NOMO-1 treated with DMSO at 0.1 percent for 48 hours (cell line): ENCODE measurements around the gene CYGB.
"Not testable (repeated sequence)": the region's sequence is repeated elsewhere in the genome, so short reads cannot be mapped to it uniquely, and the experiment has no call there.

Experiments
- DNase-seq: peaks from one replicate; lab custom pipeline; 2025; ENCODE audit not compliant: unreplicated experiment; lab: John Stamatoyannopoulos, UW

CYGB gene

GRCh38 chr17:76538281-76538931 lies 897 bp upstream of the CYGB start:
- no peak for DNase-seq

DNA sequence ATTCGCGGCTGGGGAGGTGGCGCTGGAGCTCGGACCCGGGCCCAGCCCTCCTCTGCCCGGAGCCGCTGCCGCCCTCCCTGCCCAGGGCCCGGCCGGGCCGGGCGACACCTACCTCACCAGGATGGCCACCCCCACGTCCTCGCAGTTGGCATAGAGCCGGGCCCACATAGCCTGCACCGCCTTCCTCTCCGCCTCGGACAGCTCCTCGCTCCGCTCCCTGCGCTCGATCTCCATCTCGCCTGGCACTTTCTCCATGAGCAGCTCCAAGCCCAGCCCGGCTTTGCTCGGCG lies 276 bp downstream of the CYGB start:
- DNase-seq = no peak

DNA sequence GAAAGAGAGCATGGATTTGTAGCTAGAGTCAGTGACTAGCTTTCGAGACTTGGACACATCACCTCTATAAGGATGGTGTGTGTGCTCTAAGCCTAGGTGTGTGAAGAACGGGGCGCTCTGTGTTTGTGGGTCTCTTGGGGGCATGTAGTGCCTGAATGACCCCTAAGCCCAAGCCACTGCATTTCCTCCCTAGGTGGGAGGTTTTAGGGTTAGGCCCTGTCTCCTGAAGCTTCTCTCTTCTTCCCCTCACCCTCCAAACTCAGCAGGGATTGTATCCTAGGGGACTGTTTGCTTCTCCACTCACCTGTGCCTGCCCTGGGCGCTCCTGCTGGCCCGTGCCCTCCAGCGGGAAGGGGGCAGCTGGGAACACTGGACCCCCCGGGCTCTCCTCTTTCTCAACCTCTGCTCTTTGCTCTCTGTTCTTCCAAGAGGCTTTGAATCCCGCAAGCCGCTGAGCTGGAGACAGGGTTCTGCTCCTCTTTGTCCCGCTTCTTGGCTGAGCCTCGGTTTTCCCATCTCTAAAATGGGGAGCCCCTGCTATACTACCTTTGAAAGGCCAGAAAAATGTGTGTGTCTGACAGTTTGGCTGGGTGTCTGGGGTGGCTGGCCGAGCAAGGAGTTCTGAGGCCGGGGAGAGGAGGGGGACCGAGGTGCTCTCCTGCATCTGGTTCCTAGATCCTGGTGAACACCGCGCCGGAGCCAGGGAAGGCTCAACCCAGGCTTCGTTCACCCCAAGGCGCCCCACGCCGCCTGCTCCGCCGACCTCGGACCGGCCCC lies 810 bp downstream of the CYGB start:
- DNase-seq = no peak

GRCh38 chr17:76535788-76536510 lies 1.6 kb downstream of the CYGB start:
- DNase-seq = no peak

DNA sequence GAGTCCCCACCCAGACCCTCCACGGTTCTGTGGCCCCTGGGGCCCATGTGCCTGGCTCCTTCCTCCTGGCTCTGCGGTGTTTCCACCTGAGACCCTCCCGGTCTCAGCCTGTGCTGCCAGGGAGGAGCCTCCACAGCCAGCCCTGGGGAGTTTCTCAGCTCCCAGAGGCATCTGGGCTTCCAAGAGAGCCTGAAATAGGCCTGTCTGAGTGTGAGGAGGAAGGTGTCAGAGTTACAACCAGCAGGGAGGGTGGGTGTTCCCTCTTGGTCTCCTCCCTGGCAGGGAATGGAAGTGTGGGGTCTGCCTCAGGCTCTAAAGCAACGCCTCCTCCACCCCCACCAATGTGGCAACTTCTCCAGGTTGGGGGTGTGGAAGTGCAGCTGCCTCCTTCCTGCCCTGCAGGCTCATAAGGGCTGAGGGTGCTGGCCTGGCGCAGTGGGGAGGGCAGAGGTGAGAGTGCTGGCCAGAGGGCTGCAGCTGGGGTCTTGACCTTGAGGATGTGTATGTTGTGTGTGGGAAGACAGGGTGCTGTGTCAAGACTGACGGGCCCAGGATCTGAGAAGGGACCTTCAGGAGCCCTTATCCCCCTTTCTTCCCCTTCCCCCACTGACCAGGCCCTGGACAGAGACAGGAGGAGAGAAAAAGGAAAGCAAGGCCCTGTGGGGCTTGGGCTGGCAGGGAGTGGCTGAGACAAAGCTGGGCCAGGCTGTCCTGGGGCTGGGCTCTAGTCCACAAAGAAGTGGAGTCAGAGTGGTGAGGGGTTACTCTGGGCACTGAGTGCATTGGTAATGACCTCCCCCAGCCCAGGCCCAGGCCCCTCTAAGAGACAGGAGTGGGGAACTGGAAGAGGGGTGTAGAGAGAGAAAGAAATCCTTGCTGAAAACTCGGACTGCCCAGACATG lies 2.4 kb downstream of the CYGB start:
- DNase-seq = no peak

GRCh38 chr17:76533640-76534359 lies 3.7 kb downstream of the CYGB start:
- not testable (repeated sequence) for DNase-seq

DNA sequence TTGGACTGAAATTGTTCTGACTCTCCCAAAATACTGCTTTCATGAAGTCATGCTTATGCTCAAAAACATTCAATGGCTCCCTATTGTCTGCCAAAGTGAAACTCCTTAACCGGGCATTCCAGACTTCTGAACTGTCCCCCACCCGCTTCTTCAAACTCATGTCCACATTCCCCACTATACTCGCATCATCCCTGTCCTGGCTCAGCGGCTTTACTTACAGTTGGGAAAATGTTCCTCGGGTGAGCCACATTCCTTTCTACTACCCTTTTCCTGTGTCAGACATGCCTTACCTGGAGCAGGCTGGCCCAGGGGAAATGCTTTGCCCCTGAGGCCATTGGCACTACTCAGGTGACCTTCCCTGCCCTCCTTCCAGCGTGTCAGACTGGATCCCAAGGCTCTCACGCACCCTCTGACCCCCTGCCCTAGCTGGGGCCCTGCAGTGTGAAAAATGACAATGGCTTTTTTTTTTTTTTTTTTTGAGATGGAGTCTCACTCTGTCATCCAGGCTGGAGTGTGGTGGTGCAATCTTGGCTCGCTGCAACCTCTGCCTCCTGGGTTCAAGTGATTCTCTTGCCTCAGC lies 5.3 kb downstream of the CYGB start:
- no peak for DNase-seq

- DNase-seq = no peak
These were observed 5.9 kb downstream of the CYGB start for GRCh38 chr17:76531486-76532038.

GRCh38 chr17:76530811-76531485 lies 6.6 kb downstream of the CYGB start:
- DNase-seq = no peak

DNA sequence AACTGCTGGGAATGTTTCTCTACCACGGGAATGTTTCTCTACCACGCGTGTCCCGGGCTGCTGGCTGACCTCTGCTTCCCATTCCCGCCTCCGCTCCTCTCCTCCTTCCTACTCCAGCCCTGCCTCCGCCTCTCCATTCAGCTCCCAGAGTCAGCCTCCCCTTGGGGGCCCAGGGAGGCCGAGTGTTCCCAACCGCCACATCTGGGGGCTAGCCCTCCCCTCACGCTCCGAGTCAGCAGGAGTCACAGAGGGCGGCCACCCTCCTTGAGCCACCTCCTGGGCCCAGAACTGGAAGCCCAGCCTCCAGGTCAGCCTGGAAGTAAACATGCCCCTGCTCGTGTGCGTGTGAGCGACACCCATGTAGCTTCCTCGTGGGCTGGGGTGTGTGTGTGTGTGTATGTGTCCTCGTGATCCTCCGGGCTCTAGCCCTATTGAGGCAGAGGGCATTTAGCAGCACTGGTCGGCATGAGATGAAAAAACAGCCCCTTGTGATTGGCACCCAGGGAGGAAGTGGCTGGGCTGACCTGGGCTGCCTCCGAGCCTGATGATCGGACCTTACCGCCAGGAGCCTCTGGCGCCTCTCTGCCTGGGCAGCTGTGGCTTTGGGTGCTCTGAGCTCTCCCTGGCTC lies 7.3 kb downstream of the CYGB start:
- DNase-seq = no peak

GRCh38 chr17:76529224-76530094 lies 8.1 kb downstream of the CYGB start:
- no peak for DNase-seq

DNA sequence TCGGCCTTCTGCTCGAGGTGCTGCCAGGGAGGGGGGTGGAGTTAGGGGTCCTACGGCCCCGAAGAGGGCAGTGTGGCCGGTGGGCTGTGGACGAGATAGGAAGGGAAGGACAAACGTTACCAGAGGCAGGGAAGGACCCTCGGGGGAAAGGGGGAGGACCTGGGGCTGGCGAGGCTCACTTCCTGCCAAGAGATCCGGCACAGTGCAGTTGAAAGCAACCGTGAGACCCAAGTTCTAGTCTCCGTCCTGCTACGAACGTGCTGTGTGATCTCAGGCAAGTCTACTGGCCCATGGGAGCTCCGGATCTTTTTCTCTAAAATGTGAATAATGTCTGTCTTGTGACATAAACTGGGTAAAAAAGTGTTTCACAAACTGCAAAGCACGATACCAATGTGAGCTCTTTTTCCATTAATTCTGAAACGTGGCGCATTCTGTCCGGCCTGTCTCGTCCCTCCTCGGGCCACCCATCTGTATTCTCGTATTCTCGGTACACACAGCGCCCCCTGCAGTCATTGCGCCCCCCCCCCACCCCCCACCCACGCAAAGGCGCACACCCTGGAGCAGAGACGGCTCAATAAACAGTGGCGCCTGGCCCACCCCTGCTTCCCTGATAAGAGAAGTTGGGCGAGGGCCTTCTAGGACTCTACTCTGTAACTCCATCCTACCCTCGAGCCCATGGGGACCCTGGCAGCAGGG lies 8.8 kb downstream of the CYGB start:
- DNase-seq = no peak

GRCh38 chr17:76528156-76528527 lies 9.4 kb downstream of the CYGB start:
- DNase-seq = no peak

GRCh38 chr17:76527430-76528111 lies 9.9 kb downstream of the CYGB start:
- DNase-seq = no peak

DNA sequence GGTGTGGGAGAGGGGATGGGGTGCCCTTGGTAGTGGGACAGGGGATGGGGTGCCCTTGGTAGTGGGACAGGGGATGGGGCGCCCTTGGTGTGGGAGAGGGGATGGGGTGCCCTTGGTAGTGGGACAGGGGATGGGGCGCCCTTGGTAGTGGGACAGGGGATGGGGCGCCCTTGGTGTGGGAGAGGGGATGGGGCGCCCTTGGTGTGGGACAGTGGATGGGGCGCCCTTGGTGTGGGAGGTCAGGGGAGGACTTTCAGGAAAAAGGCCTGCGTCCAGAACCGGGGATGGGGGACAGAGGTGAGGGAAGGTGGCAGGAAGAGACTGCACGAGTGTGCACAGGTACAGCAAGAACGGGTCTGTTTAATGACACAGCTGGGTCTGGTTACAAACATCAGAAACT lies 10.5 kb downstream of the CYGB start:
- not testable (repeated sequence) for DNase-seq

- DNase-seq = not testable (repeated sequence)
These were observed 12.0 kb downstream of the CYGB start for GRCh38 chr17:76525513-76525833.
